Spleen (tissue), 7 donors: ENCODE data around the gene PSMC6.

Experiments
- POLR2A ChIP-seq, 3 donors: fragments of 450-650 bp; IDR thresholded peaks; one replicate each; pipeline ENCODE4 v1.5.1; 2017; ENCODE audit warnings: antibody characterized with exemption in 3 of 3, mild to moderate bottlenecking in 1 of 3
- POLR2AphosphoS5 ChIP-seq, 3 donors: sonication (generic); formaldehyde crosslinking; IDR thresholded peaks; one replicate each; pipeline ENCODE4 v1.5.1; 2017; ENCODE audit warnings: antibody characterized with exemption in 3 of 3
- TF ChIP-seq, protein P1 (sequence below), 11 experiments: fragments of 200-600 bp in 7 of 11; fragments of 450-650 bp in 4 of 11; sonication (generic) in 4 of 11; IDR thresholded peaks in 8 of 11; conservative IDR thresholded peaks in 3 of 11; 1 replicate in 7 of 11; 2 replicates in 4 of 11; pipeline versions ENCODE4 v1.4.0 to v1.8.0; 2016 to 2021; ENCODE audit warnings: antibody characterized with exemption in 11 of 11, inconsistent platforms in 4 of 11, mild to moderate bottlenecking in 1 of 11
- donor health status: DM: no; HTN: no; CAD: no; lungs with moderate emphysema.
- donor health status: DM: no; HTN: no; CAD: no.
- donor health status: DM: no; HTN: no; CAD: no.

DNA sequence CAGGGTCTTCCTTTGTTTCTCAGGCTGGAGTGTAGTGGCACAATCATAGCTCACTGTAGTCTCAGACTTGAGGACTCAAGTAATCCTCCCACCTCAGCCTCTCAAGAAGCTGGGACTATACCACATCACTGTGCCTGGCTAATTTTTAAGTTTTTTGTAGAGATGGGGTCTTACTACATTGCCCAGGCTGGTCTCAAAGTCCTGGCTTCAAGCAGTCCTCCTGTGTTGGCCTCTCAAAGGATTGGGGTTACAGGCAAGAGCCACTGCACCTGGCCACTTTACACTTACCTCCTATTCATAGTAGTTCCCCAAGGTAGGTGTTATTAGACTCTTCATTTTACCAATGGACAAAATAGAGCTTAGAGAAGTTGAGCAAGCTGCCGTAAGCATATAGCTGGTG, 52.1 kb downstream of the PSMC6 start:
- TF ChIP-seq, protein P1, sequence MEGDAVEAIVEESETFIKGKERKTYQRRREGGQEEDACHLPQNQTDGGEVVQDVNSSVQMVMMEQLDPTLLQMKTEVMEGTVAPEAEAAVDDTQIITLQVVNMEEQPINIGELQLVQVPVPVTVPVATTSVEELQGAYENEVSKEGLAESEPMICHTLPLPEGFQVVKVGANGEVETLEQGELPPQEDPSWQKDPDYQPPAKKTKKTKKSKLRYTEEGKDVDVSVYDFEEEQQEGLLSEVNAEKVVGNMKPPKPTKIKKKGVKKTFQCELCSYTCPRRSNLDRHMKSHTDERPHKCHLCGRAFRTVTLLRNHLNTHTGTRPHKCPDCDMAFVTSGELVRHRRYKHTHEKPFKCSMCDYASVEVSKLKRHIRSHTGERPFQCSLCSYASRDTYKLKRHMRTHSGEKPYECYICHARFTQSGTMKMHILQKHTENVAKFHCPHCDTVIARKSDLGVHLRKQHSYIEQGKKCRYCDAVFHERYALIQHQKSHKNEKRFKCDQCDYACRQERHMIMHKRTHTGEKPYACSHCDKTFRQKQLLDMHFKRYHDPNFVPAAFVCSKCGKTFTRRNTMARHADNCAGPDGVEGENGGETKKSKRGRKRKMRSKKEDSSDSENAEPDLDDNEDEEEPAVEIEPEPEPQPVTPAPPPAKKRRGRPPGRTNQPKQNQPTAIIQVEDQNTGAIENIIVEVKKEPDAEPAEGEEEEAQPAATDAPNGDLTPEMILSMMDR (IDR thresholded peaks at IDR 0.05 in 8 of 11, conservative IDR thresholded peaks at IDR 0.05 in 3 of 11): no peak
- TF ChIP-seq POLR2A (IDR thresholded peaks at IDR 0.05) (no peak), POLR2AphosphoS5 (IDR thresholded peaks at IDR 0.05) (no peak)
